GM18870 (cell line): ENCODE data around the gene NUMBL.

Source experiments
- ATAC-seq: cut with Tn5 transposase; IDR thresholded peaks from one replicate; pipeline ENCODE4 v1.9.1; 2021; ENCODE audit warnings: moderate library complexity; ENCODE audit not compliant: unreplicated experiment

The NUMBL gene

GRCh38 chr19:40691421-40692211 is 1.2 kb upstream of the NUMBL start:
- no peak for ATAC-seq

GRCh38 chr19:40690693-40691420 is 406 bp upstream of the NUMBL start:
- ATAC-seq, result no peak

GRCh38 chr19:40689339-40690049 is 957 bp downstream of the NUMBL start:
- no peak for ATAC-seq

GRCh38 chr19:40688987-40689338 is 1.5 kb downstream of the NUMBL start:
- ATAC-seq, result no peak

GRCh38 chr19:40688309-40688708 is 2.1 kb downstream of the NUMBL start:
- no peak for ATAC-seq

GRCh38 chr19:40687525-40688016 is 2.9 kb downstream of the NUMBL start:
- no peak for ATAC-seq

GRCh38 chr19:40686882-40687524 is 3.4 kb downstream of the NUMBL start:
- no peak for ATAC-seq

GRCh38 chr19:40685563-40685962 is 4.9 kb downstream of the NUMBL start:
- ATAC-seq, result no peak

GRCh38 chr19:40685016-40685526 is 5.4 kb downstream of the NUMBL start:
- no peak for ATAC-seq

- no peak for ATAC-seq
Observed at GRCh38 chr19:40684280-40684679, 6.2 kb downstream of the NUMBL start.

GRCh38 chr19:40683437-40683836 is 7.0 kb downstream of the NUMBL start:
- ATAC-seq, result no peak

- no peak for ATAC-seq
Observed at GRCh38 chr19:40682431-40682964, 8.0 kb downstream of the NUMBL start.

- ATAC-seq, result no peak
Observed at GRCh38 chr19:40681039-40681438, 9.4 kb downstream of the NUMBL start.

- ATAC-seq, result no peak
Observed at GRCh38 chr19:40677156-40677555, 13.3 kb downstream of the NUMBL start.

- ATAC-seq, result no peak
Observed at GRCh38 chr19:40674291-40674690, 16.2 kb downstream of the NUMBL start.

GRCh38 chr19:40673397-40673796 is 17.1 kb downstream of the NUMBL start:
- no peak for ATAC-seq

GRCh38 chr19:40672573-40673299 is 17.7 kb downstream of the NUMBL start:
- ATAC-seq, result no peak

GRCh38 chr19:40672038-40672437 is 18.4 kb downstream of the NUMBL start:
- ATAC-seq, result no peak

GRCh38 chr19:40671404-40671803 is 19.0 kb downstream of the NUMBL start:
- ATAC-seq, result no peak

- no peak for ATAC-seq
Observed at GRCh38 chr19:40668991-40669614, 21.3 kb downstream of the NUMBL start.
